ENCODE data around the gene ZNF800.

GRCh38 chr7:127336458-127336857 lies 56.0 kb downstream of the ZNF800 start:
- no peak for TF ChIP-seq POLR2AphosphoS5 (IDR thresholded peaks at IDR 0.05; ENCODE audit: borderline replicate concordance, low read depth, low read length)
- TF ChIP-seq EZH2 (IDR thresholded peaks at IDR 0.05), result no peak
